ENCODE results near the gene ZNF608.

Gene ZNF608

GRCh38 chr5:124708086-124708485 lies 38.4 kb downstream of the ZNF608 start:
- TF ChIP-seq CTCF (IDR thresholded peaks at IDR 0.05; ENCODE audit: extremely low read depth, insufficient read depth, missing control alignments), result no peak
- in situ Hi-C loops (cut with MboI; ENCODE audit: low pct_unique_long_range_greater_than_20kb, low sequenced_read_pairs, unreplicated experiment), result loop anchor here (10.0 kb wide), 1 partner anchor 53 kb away; no protein-coding TSS in a partner anchor
- DNase-seq (ENCODE audit: low spot score), result no peak

GRCh38 chr5:124707520-124707919 lies 38.9 kb downstream of the ZNF608 start:
- peak; percentile 54 for DNase-seq (ENCODE audit: low spot score)
- in situ Hi-C loops (cut with MboI; ENCODE audit: low pct_unique_long_range_greater_than_20kb, low sequenced_read_pairs, unreplicated experiment), result loop anchor here (10.0 kb wide), 1 partner anchor 53 kb away; no protein-coding TSS in a partner anchor
- no peak for TF ChIP-seq CTCF (IDR thresholded peaks at IDR 0.05; ENCODE audit: extremely low read depth, insufficient read depth, missing control alignments)

- in situ Hi-C loops (cut with MboI; ENCODE audit: low pct_unique_long_range_greater_than_20kb, low sequenced_read_pairs, unreplicated experiment), result loop anchor here (10.0 kb wide), 1 partner anchor 52 kb away; no protein-coding TSS in a partner anchor
- DNase-seq (ENCODE audit: low spot score), result no peak
- TF ChIP-seq CTCF (IDR thresholded peaks at IDR 0.05; ENCODE audit: extremely low read depth, insufficient read depth, missing control alignments), result no peak
These were observed 39.6 kb downstream of the ZNF608 start for GRCh38 chr5:124706729-124707361.

GRCh38 chr5:124706051-124706450 lies 40.4 kb downstream of the ZNF608 start:
- no peak for TF ChIP-seq CTCF (IDR thresholded peaks at IDR 0.05; ENCODE audit: extremely low read depth, insufficient read depth, missing control alignments)
- in situ Hi-C loops (cut with MboI; ENCODE audit: low pct_unique_long_range_greater_than_20kb, low sequenced_read_pairs, unreplicated experiment), result loop anchor here (10.0 kb wide), 1 partner anchor 51 kb away; no protein-coding TSS in a partner anchor
- no peak for DNase-seq (ENCODE audit: low spot score)

- in situ Hi-C loops (cut with MboI; ENCODE audit: low pct_unique_long_range_greater_than_20kb, low sequenced_read_pairs, unreplicated experiment), result loop anchor here (10.0 kb wide), 1 partner anchor 51 kb away; no protein-coding TSS in a partner anchor
- TF ChIP-seq CTCF (IDR thresholded peaks at IDR 0.05; ENCODE audit: extremely low read depth, insufficient read depth, missing control alignments), result no peak
- DNase-seq (ENCODE audit: low spot score), result no peak
These were observed 40.9 kb downstream of the ZNF608 start for GRCh38 chr5:124705577-124705976.

- DNase-seq (ENCODE audit: low spot score), result peak; percentile 53
- no peak for TF ChIP-seq CTCF (IDR thresholded peaks at IDR 0.05; ENCODE audit: extremely low read depth, insufficient read depth, missing control alignments)
- in situ Hi-C loops (cut with MboI; ENCODE audit: low pct_unique_long_range_greater_than_20kb, low sequenced_read_pairs, unreplicated experiment), result loop anchor here (10.0 kb wide), 1 partner anchor 50 kb away; no protein-coding TSS in a partner anchor
These were observed 41.7 kb downstream of the ZNF608 start for GRCh38 chr5:124704594-124705284.

Measured in GM13977 (cell line).